Naive B cell (primary cell): Measurements from ENCODE around the gene PKD2L1. TPM values are rescaled to one million over a fixed set of nuclear protein-coding genes. Genes with fewer than 3 reads are reported as not detected.

Experiments used
- ATAC-seq, 2 donors: fragments of 150-1000 bp; cut with Tn5 transposase; 2 replicates each; pipeline ENCODE4 v1.10.0; 2021; ENCODE audit warnings: low read depth in 2 of 2, mild to moderate bottlenecking in 2 of 2, moderate library complexity in 2 of 2
- DNase-seq: peaks from one replicate; pipeline ENCODE4 v3.0.0; 2022
- H3K27ac Mint-ChIP-seq, 6 donors: one replicate each; pipeline ENCODE4 v1.8.0; 2020 to 2022; ENCODE audit warnings: mild to moderate bottlenecking in 6 of 6, mixed read lengths in 6 of 6, moderate library complexity in 5 of 6, inconsistent platforms in 2 of 6
- H3K27me3 Mint-ChIP-seq, 3 donors: one replicate each; pipeline ENCODE4 v1.8.0; 2021 to 2022; ENCODE audit warnings: mixed read lengths in 3 of 3, mild to moderate bottlenecking in 1 of 3
- H3K36me3 Mint-ChIP-seq, 2 donors: one replicate each; pipeline ENCODE4 v1.8.0; 2020 to 2022; ENCODE audit warnings: mixed read lengths in 2 of 2, inconsistent platforms in 1 of 2, mild to moderate bottlenecking in 1 of 2
- H3K4me1 Mint-ChIP-seq, 3 donors: one replicate each; pipeline ENCODE4 v1.8.0; 2020 to 2022; ENCODE audit warnings: mixed read lengths in 3 of 3, inconsistent platforms in 1 of 3, mild to moderate bottlenecking in 1 of 3, moderate library complexity in 1 of 3
- H3K4me3 Mint-ChIP-seq, 8 donors: one replicate each; pipeline ENCODE4 v1.8.0; 2020 to 2022; ENCODE audit warnings: mild to moderate bottlenecking in 8 of 8, mixed read lengths in 8 of 8, moderate library complexity in 8 of 8, inconsistent platforms in 2 of 8
- H3K9me3 Mint-ChIP-seq, 7 donors: one replicate each; pipeline ENCODE4 v1.8.0; 2020 to 2022; ENCODE audit warnings: mixed read lengths in 7 of 7, mild to moderate bottlenecking in 5 of 7, inconsistent platforms in 2 of 7, moderate library complexity in 1 of 7
- polyA plus RNA-seq, 6 donors: library from polyadenylated mRNA; unstranded; fragments of 300-500 nt; fragmentation: Illumina TruSeq; gene quantifications; one replicate each; pipeline ENCODE4 v1.2.3, GENCODE V29; 2021; ENCODE audit warnings: low read depth in 6 of 6

Gene PKD2L1
- polyA plus RNA-seq, 6 donors from 2014 or later, result 0.25 to 1.1 (median 0.93) TPM; not detected in 3

- DNase-seq, result no peak
- ATAC-seq, result no peak
- no peaks in the 10 kb centered on the region for H3K27me3 Mint-ChIP-seq
- peaks cover 14 to 37% (median 25%) of the 10 kb centered on the region in 3 donors for H3K4me1 Mint-ChIP-seq
- peaks cover 10 to 20% of the 10 kb centered on the region in 2 donors for H3K36me3 Mint-ChIP-seq
- no peaks in the 10 kb centered on the region for H3K9me3 Mint-ChIP-seq
- H3K4me3 Mint-ChIP-seq, result peak overlapping the region in 2 of 8 donors; percentile 55 to 82
- H3K27ac Mint-ChIP-seq, result peak overlapping the region in 1 of 6 donors; percentile 64
Observed at GRCh38 chr10:100349087-100349486, 19.1 kb upstream of the PKD2L1 start.

- H3K27ac Mint-ChIP-seq, result peak overlapping the region in 3 of 6 donors; percentile 40 to 77 (median 58)
- DNase-seq, result no peak
Observed at GRCh38 chr10:100348389-100348927, 18.4 kb upstream of the PKD2L1 start.

DNA sequence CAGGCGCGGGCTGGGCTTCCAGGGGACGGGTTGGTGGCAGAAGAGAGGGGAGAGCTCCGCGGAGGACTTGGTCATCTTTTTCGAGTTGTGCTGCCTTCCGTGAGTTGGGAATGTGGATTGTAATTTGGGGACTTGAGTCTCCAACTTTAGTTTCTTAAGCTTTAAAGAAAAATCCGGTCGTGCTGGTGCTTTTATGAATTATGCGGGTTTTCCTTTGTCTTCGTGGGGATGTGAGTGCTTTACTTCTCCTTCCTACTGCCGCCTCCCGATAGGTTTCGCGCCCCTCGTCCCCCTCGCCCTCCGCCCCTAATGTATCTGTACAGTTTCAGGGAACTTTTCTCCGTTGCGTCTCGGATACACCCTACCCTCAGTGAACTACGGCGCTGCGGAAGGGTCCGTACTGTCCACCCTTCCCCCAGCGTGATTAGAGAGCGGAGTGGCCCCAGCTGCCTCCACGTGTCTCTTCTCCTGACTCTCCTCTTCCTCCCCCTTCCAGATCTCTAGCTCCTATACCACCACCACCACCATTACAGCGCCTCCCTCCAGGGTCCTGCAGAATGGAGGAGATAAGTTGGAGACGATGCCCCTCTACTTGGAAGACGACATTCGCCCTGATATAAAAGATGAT is 17.7 kb upstream of the PKD2L1 start:
- no peak for ATAC-seq
- Mint-ChIP-seq H3K36me3 (peaks cover 8 to 20% of the 10 kb centered on the region in 2 donors), H3K4me1 (peaks cover 14 to 37% (median 25%) of the 10 kb centered on the region in 3 donors), H3K4me3 (peak overlapping the region; percentile 72 to 94 (median 84)), H3K9me3 (no peaks in the 10 kb centered on the region), H3K27me3 (no peaks in the 10 kb centered on the region), H3K27ac (peak overlapping the region in 5 of 6 donors; percentile 14 to 91 (median 77))
- DNase-seq, result no peak

More at GRCh38 chr10:100348389-100348927, 18.4 kb upstream of the PKD2L1 start:
- H3K36me3 Mint-ChIP-seq, result peaks cover 10 to 20% of the 10 kb centered on the region in 2 donors
- H3K4me1 Mint-ChIP-seq, result peaks cover 14 to 37% (median 25%) of the 10 kb centered on the region in 3 donors
- no peaks in the 10 kb centered on the region for H3K27me3 Mint-ChIP-seq
- H3K9me3 Mint-ChIP-seq, result no peaks in the 10 kb centered on the region
- ATAC-seq, result no peak
- H3K4me3 Mint-ChIP-seq, result peak overlapping the region; percentile 72 to 94 (median 84)

DNA sequence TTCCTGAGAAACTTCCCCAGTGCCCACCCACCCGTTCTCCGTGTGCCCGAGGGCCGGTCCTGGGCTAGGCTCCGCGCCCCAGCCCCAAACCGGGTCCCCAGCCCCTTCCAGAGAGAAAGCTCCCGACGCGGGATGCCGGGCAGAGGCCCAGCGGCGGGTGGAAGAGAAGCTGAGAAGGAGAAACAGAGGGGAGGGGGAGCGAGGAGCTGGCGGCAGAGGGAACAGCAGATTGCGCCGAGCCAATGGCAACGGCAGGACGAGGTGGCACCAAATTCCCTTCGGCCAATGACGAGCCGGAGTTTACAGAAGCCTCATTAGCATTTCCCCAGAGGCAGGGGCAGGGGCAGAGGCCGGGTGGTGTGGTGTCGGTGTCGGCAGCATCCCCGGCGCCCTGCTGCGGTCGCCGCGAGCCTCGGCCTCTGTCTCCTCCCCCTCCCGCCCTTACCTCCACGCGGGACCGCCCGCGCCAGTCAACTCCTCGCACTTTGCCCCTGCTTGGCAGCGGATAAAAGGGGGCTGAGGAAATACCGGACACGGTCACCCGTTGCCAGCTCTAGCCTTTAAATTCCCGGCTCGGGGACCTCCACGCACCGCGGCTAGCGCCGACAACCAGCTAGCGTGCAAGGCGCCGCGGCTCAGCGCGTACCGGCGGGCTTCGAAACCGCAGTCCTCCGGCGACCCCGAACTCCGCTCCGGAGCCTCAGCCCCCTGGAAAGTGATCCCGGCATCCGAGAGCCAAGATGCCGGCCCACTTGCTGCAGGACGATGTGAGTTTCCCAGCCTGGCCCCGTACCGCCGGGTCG is 16.9 kb upstream of the PKD2L1 start, which contains the start of gene SCD:
Gene SCD (plus strand): TSS at position 469 of the 803 bp plus-strand sequence. CDS start 272 bp downstream, at position 741.
- Mint-ChIP-seq H3K36me3 (peaks cover under 1 to 13% of the 10 kb centered on the region in 2 donors), H3K4me3 (peak within 1 kb of the TSS; percentile 72 to 94 (median 84)), H3K27me3 (no peaks in the 10 kb centered on the region), H3K9me3 (no peaks in the 10 kb centered on the region), H3K4me1 (peaks cover 14 to 37% (median 25%) of the 10 kb centered on the region in 3 donors), H3K27ac (peak within 1 kb of the TSS; percentile 69 to 93 (median 84))
- DNase-seq, result peak; percentile 85
- peak; percentile 90 to 92 for ATAC-seq

- peak; percentile 63 for DNase-seq
- Mint-ChIP-seq H3K27ac (peak overlapping the region in 5 of 6 donors; percentile 19 to 93 (median 78)), H3K4me1 (peaks cover 14 to 41% (median 25%) of the 10 kb centered on the region in 3 donors), H3K4me3 (peak overlapping the region; percentile 72 to 94 (median 84)), H3K9me3 (no peaks in the 10 kb centered on the region), H3K27me3 (no peaks in the 10 kb centered on the region), H3K36me3 (peaks cover 0 to 10% of the 10 kb centered on the region in 2 donors)
- peak; percentile 72 to 73 for ATAC-seq
Observed at GRCh38 chr10:100346351-100346764, 16.3 kb upstream of the PKD2L1 start.

DNA sequence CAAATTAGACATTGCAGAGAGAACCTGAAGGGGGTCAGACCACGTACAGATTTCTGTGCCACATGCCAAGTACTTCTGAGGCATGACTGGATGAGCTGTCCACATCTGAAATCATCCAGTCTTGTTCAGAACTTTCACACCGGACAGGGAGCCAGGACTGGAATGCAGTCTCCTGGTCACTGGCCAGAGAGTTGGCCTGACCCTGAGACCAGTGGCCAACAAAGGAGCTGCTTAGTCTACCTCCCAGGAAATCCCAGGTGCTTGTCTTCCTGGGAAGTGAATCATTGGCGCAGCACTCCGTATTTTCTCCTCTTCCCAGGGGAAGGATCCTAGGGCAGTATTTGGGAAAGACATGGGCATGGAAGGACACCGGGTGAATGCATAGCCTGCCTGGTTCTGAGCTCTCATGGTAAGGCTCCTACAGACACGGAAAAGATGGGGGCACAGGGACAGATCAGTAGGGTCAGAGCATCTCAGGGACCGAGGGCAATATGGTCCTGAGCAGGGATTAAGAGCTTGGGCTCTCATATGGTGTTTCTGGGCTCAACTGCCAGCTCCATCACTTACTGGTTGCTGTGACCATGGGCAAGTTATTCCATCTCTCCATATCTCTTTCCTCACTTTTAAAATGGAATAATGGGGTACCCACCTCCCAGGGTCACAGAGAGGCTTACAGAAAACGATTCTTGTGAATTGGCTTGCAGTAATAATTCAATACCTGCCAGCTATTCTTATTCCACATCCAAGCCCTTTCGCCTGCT is 15.7 kb upstream of the PKD2L1 start:
- Mint-ChIP-seq H3K27me3 (no peaks in the 10 kb centered on the region), H3K27ac (peak overlapping the region; percentile 61 to 93 (median 78))

DNA sequence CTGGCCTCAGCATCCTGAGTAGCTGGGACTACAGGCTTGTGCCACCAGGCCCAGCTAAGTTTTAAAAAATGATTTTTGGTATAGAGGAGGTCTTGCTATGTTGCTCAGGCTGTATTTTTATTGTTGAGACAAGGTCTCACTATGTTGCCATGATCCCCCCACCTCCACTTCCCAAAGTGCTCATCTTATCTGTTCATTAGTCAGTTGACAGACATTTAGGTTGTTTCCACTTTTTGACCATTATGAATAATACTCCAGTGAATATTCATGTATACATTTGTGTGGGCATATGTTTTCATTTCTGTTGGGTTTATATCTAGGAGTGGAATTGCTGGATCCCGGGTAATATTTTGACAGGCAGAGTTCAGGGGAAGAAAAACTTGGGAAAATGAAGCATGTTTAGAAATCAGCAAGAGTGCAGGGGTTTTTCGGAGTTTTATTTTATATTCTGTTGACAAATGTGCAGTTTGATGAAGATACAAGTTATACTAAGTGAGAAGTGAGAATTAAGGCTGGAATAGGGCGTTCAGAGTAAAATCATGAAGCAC is 14.3 kb upstream of the PKD2L1 start:
- Mint-ChIP-seq H3K27me3 (no peaks in the 10 kb centered on the region), H3K36me3 (no peaks in the 10 kb centered on the region), H3K9me3 (no peaks in the 10 kb centered on the region), H3K4me1 (peaks cover 29 to 52% (median 32%) of the 10 kb centered on the region in 3 donors), H3K27ac (peak overlapping the region in 2 of 6 donors; percentile 22 to 44), H3K4me3 (peak overlapping the region in 3 of 8 donors; percentile 4 to 53 (median 52))
- ATAC-seq (no peak), DNase-seq (no peak)

More for the DNA sequence above, 15.7 kb upstream of the PKD2L1 start:
- H3K4me1 Mint-ChIP-seq, result peaks cover 18 to 45% (median 25%) of the 10 kb centered on the region in 3 donors
- no peak for ATAC-seq
- DNase-seq, result no peak
- H3K36me3 Mint-ChIP-seq, result peaks cover 0 to 4% of the 10 kb centered on the region in 2 donors
- no peaks in the 10 kb centered on the region for H3K9me3 Mint-ChIP-seq
- peak overlapping the region; percentile 72 to 94 (median 84) for H3K4me3 Mint-ChIP-seq

DNA sequence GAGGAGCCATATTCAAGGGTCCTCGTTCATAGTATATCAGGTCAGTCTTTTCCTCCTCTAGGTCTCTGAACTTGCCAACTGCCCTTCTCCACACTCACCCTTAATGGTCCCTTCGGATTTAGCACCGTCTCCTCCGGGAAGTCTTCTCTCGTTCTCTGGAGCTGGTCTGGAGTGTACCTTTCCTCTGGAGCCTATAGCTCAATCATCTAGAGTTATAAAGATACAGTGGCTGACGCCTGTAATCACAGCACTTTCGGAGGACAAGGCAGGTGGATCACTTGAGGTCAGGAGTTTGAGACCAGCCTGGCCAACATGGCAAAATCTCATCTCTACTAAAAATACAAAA is 12.6 kb upstream of the PKD2L1 start:
- no peaks in the 10 kb centered on the region for H3K36me3 Mint-ChIP-seq
- peak overlapping the region in 1 of 6 donors; percentile 53 for H3K27ac Mint-ChIP-seq
- H3K4me3 Mint-ChIP-seq, result no peak overlapping the region
- no peaks in the 10 kb centered on the region for H3K9me3 Mint-ChIP-seq
- no peaks in the 10 kb centered on the region for H3K27me3 Mint-ChIP-seq
- H3K4me1 Mint-ChIP-seq, result peaks cover 35 to 47% (median 37%) of the 10 kb centered on the region in 3 donors
- no peak for DNase-seq
- ATAC-seq, result no peak

DNA sequence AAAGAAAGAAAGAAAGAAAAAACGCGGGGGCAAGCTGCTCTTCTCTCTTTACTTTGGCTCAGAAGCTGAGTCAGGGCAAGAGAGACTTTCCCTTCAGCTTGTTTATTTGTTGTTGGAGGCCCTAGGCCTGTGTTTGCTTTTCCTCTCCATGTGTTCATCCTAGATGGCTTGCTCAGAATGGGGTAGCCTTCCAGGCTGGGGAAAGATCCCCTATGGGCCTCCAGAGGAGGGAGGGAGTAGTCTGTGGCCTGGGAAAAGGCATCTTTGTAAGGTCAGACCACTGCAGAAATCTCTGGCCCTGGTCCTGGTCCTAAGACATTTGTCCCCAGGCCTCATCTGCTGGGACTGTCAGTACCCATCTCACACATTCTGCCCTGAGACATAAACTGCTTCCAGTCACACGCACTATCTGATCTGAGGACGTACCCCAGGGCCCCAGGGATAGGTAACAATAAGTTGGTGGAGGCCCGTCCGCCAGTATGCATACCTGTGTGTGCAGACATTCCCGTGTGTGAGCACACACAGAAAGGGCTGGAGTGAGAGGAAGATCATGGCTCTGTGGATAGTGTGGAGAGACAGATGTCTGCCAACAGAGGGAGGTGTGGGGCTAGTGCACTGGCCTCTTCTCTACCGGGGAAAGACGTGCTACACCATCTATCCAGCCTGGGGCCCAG is 12.1 kb upstream of the PKD2L1 start:
- Mint-ChIP-seq H3K9me3 (no peaks in the 10 kb centered on the region), H3K27me3 (no peaks in the 10 kb centered on the region), H3K36me3 (no peaks in the 10 kb centered on the region), H3K4me1 (peaks cover 33 to 45% (median 34%) of the 10 kb centered on the region in 3 donors), H3K4me3 (peak overlapping the region in 1 of 8 donors; percentile 15), H3K27ac (peak overlapping the region in 3 of 6 donors; percentile 52 to 84 (median 53))
- no peak for ATAC-seq
- DNase-seq, result peak; percentile 13

- H3K9me3 Mint-ChIP-seq, result no peaks in the 10 kb centered on the region
- no peaks in the 10 kb centered on the region for H3K36me3 Mint-ChIP-seq
- peak overlapping the region in 5 of 6 donors; percentile 8 to 96 (median 66) for H3K27ac Mint-ChIP-seq
- H3K27me3 Mint-ChIP-seq, result no peaks in the 10 kb centered on the region
- peak overlapping the region in 2 of 8 donors; percentile 15 to 26 for H3K4me3 Mint-ChIP-seq
- no peak for ATAC-seq
- DNase-seq, result no peak
- H3K4me1 Mint-ChIP-seq, result peaks cover 31 to 44% (median 33%) of the 10 kb centered on the region in 3 donors
Observed at GRCh38 chr10:100340948-100341847, 11.2 kb upstream of the PKD2L1 start.

GRCh38 chr10:100339236-100339635 is 9.2 kb upstream of the PKD2L1 start:
- Mint-ChIP-seq H3K27me3 (peaks cover 0 to 6% (median 5%) of the 10 kb centered on the region in 3 donors), H3K36me3 (no peaks in the 10 kb centered on the region), H3K4me1 (peaks cover 24 to 32% (median 26%) of the 10 kb centered on the region in 3 donors), H3K4me3 (peak overlapping the region; percentile 6 to 89 (median 79)), H3K9me3 (no peaks in the 10 kb centered on the region), H3K27ac (peak overlapping the region in 5 of 6 donors; percentile 69 to 92 (median 88))
- ATAC-seq (peak; percentile 82 to 86), DNase-seq (peak; percentile 58)
